Activated CD4-positive, alpha-beta T cell treated with anti-CD3 and anti-CD28 coated beads, Interleukin-2, amount 10 ng/mL, durations not matched to agents 24 days and 14 days (primary cell): Measurements from ENCODE around the gene SRRD. TPM values are rescaled to one million over a fixed set of nuclear protein-coding genes. Genes with fewer than 3 reads are reported as not detected.

Source experiments
- total RNA-seq: library from RNA; stranded (reverse); gene quantifications from 2 replicates; pipeline ENCODE4 v1.2.3, GENCODE V29; 2022

SRRD gene
- total RNA-seq, 1 donor from 2014 or later: 28.1 TPM

Other genes with a start within 250 kb of the SRRD start
- 19.4 and 20.7 TPM in 2 replicates for gene ASPHD2, start 54.6 kb upstream of the SRRD start, total RNA-seq
- gene HPS4, start 94 bp upstream of the SRRD start, total RNA-seq: 47.0 and 51.2 TPM in 2 replicates
- gene TFIP11, start 28.6 kb downstream of the SRRD start, total RNA-seq: 51.2 and 56.3 TPM in 2 replicates
- 30.0 and 33.5 TPM in 2 replicates for gene TPST2, start 106.3 kb downstream of the SRRD start, total RNA-seq
- gene CRYBB1, start 134.2 kb downstream of the SRRD start, total RNA-seq: not detected in 2 replicates
- gene CRYBA4, start 138.1 kb downstream of the SRRD start, total RNA-seq: not detected in 2 replicates
- gene MIAT, start 173.7 kb downstream of the SRRD start, total RNA-seq: 38.4 and 42.3 TPM in 2 replicates